Stimulated activated CD4-positive, alpha-beta T cell treated with anti-CD3 and anti-CD28 coated beads, Interleukin-4, amount 100 ng/mL, for 4 hours (primary cell): Measurements from ENCODE around the gene APPBP2.
"Not testable (repeated sequence)": the region's sequence is repeated elsewhere in the genome, so short reads cannot be mapped to it uniquely, and the experiment has no call there.

Experiments
- DNase-seq, 2 experiments: peaks; one replicate each; pipeline ENCODE4 v3.0.0-alpha.2; 2020

Gene APPBP2

GRCh38 chr17:60428491-60428890 lies 97.6 kb downstream of the APPBP2 start:
- DNase-seq = not testable (repeated sequence)

- DNase-seq = no peak
Measured at GRCh38 chr17:60426596-60426995, 99.4 kb downstream of the APPBP2 start.

DNA sequence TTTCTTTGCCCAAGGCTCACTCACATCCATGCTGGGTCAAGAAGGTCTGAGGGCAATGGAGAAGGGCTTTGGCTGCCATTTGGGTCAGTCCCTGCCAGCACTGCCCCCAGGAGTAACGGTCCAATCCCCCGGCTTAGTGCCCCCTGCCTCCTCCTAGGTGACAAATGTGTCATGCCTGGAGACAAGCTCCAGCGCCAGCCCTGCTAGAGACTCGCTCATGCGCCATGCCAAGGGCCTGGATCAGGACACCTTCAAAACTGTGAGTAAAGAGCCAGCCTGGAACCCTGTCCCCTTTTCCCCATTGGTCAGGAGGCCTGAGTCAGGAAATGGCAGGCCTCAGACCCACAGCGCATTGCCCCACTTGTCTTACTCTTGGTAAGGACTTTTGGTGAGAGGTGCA lies 100.4 kb downstream of the APPBP2 start:
- no peak for DNase-seq

- no peak for DNase-seq
Measured at GRCh38 chr17:60423865-60424264, 102.2 kb downstream of the APPBP2 start.

- no peak for DNase-seq
Measured at GRCh38 chr17:60422162-60422665, 103.8 kb downstream of the APPBP2 start, which contains the start of gene CHCT1. Gene CHCT1, plus strand, starts transcription at chr17:60422489. Its CDS starts 104 bp downstream, at chr17:60422593.

DNA sequence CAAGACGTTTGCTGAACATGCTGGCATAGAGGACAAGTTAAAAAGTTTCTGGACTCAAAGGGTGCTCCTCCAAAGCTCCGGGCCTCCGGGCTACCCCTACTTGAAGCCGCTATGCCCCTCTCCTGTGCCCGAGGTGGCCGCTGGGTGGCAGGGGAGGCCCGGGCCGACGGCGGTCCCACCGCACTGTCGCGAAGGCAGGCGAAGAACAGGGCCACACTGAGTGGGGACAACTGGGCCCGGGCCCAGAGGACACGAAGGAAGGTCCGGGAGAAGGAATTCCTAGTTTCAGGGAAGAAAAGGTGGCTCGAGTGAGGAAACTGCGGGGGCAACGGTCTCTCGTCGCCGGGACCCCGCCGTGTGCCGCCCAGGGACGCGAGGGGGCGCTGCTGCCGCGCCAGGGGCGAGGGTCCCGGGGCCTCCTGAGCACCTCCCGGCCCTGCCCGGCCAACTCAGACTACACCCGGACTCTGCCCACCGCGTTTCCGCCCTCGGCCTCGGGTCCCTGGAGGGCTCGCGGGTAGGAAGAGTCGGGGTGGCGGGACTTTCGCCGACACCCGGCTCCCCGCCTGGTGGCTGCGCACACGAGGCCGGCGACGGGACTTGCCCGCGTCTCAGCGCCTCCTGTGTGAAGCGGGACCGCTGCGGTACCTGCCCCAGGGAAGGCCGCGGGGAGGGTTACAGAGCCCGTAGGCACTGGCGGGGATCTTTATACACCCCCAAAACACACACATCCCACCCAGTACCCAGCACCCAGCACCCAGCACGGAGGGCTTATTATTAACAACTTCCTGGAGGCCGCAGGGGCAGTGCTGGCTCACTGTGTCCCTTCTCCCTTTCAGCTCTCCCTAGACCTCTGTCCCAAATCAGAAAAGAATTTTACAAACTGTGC lies 104.5 kb downstream of the APPBP2 start:
- peak; percentile 68 to 71 for DNase-seq

DNA sequence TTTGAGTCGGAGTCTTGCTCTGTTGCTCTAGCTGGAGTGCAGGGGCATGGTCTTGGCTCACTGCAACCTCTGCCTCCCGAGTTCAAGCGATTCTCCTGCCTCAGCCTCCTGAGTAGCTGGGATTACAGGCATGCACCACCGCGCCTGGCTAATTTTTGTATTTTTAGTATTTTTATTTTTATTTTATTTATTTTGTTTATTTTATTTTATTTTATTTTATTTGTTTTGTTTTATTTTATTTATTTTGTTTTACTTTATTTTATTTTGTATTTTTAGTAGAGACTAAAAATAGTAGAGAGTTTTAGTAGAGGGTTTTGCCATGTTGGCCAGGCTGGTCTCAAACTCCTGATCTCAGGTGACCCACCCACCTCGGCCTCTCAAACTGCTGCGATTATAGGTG lies 106.2 kb downstream of the APPBP2 start:
- DNase-seq = not testable (repeated sequence)

GRCh38 chr17:60419003-60419402 lies 107.0 kb downstream of the APPBP2 start:
- not testable (repeated sequence) for DNase-seq

GRCh38 chr17:60416368-60416925 lies 109.6 kb downstream of the APPBP2 start:
- no peak for DNase-seq

DNA sequence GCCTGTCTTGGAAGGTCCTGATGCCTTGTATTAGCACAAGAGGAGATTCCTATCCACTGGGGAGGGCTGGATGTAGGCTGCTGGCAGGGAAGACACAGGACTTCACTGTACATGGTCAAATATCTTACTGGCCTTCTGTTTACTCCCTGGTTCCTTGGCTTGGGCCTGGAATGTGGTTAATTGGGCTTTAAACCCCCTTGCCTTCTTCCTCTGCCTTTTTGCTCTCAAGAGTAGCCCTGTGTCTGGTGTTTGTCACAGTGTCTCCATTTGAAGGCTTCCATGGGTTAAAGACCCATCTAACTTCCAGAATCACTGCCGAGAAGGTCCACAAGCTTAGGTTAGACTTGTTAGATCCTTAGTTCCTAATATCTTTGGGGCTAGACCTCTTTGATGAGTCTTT lies 110.9 kb downstream of the APPBP2 start:
- DNase-seq = no peak

- no peak for DNase-seq
Measured at GRCh38 chr17:60412701-60413100, 113.3 kb downstream of the APPBP2 start.

- DNase-seq = no peak
Measured at GRCh38 chr17:60410001-60410400, 116.0 kb downstream of the APPBP2 start.

DNA sequence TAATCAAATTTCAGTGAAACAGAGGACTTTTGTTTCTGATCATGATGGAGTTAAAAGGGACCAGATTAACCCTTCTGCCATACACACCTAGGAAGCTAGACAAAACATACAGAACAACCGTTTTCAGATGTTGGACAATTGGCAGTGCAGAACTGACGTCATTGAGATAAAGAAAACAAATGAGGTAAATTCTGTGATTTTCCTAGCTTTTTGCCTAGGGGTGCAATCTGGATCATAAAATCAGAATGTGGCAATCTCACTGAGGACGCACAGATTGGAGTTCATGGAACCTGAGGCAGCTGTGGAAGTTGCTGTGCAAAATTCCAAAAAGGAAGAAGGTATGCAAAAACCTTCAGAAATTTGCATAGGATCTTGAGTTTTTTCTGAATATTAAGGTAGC lies 119.2 kb downstream of the APPBP2 start:
- no peak for DNase-seq

GRCh38 chr17:60403962-60404361 lies 122.1 kb downstream of the APPBP2 start:
- no peak for DNase-seq

DNA sequence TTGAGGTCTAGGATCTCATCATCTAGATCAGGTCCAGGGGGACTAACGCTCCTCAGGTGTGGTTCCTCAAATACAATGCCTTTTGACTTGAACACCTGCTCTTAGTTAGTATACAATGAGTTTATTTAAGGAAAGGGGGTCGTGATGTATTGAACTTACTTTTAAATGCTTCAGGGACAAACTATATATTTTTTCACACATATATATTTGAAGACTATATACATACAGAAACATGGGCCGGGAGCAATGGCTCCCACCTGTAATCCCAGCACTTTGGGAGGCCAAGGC lies 122.6 kb downstream of the APPBP2 start:
- no peak for DNase-seq

- DNase-seq = no peak
Measured at GRCh38 chr17:60401819-60402218, 124.2 kb downstream of the APPBP2 start.

DNA sequence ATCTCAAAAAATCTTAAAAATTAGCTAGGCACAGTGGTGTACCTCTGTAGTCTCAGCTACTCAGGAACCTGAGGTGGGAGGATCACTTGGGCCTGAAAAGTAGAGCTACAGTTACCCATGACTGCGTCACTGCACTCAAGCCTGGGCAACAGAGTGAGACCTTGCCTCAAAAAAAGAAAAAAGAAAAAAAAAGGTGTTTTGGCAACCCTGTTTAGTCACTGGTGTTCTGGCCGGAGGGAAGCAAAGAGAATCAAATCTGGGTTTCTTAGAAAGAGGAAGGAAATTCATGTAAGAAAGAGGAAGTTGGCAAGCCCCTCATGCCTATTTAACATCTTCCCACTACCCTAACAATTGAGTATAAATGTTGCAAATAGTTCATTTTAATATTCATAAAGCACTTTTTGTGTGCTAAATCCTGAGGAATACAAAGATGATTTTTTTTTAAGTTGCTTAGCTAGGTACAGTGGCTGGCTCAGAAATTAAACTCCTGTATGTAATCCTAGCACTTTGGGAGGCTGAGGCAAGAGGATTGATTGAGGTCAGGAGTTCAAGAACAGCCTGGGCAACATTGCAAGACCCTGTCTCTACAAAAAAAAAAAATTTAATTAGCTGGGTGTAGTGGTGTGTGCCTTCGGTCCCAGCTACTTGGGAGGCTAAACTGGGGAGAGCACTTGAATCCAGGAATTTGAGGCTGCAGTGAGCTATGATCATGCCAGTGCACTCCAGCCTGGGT lies 127.6 kb downstream of the APPBP2 start:
- no peak for DNase-seq

DNA sequence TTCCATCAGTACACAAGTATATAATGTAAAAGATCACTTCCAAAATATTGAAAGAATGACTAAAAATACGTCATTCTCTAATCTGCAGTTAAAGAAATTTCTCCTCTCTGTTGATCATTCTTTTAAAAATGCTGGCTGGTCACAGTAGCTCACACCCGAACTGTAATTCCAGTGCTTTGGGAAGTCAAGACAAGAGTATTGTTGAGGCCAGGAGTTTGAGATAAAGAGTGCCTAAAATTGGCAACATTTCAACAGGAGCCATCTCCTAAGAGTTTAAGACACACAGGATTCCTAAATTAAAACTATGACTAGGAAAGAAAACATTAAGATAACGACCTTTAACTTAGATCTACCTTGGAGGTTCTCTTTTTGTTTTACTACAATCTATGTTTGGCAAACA lies 129.6 kb downstream of the APPBP2 start:
- DNase-seq = no peak

GRCh38 chr17:60395508-60396065 lies 130.5 kb downstream of the APPBP2 start:
- DNase-seq = no peak

- no peak for DNase-seq
Measured at GRCh38 chr17:60393840-60394723, 132.0 kb downstream of the APPBP2 start.
